NCI-H1417 treated with DMSO at 0.1 percent for 48 hours (cell line): ENCODE results near the gene ZNF488.

Experiments
- DNase-seq: peaks from one replicate; lab custom pipeline; 2025; lab: John Stamatoyannopoulos, UW

The ZNF488 gene

DNA sequence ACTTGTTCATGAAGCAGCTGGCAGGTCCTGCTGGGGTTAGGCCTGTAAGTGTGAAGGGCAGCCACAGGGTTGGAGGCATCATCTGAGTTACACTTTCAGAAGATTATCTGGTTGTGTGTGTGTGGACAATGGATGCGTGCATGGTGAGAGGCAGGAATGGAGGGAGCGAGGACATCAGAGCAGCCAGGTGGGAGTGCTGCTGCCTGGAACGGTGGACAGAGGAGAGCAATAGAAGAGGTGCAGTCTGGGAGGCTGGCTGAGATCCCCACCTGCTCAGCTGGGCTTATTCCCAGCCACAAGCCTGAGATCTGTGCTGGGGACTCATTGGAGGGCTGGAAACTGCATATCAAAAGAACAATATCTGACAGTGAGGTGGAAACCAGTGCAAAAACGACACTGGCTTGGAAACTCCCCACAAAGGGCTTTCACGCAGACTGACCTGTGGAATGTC, 17.9 kb downstream of the ZNF488 start:
- DNase-seq, result no peak

DNA sequence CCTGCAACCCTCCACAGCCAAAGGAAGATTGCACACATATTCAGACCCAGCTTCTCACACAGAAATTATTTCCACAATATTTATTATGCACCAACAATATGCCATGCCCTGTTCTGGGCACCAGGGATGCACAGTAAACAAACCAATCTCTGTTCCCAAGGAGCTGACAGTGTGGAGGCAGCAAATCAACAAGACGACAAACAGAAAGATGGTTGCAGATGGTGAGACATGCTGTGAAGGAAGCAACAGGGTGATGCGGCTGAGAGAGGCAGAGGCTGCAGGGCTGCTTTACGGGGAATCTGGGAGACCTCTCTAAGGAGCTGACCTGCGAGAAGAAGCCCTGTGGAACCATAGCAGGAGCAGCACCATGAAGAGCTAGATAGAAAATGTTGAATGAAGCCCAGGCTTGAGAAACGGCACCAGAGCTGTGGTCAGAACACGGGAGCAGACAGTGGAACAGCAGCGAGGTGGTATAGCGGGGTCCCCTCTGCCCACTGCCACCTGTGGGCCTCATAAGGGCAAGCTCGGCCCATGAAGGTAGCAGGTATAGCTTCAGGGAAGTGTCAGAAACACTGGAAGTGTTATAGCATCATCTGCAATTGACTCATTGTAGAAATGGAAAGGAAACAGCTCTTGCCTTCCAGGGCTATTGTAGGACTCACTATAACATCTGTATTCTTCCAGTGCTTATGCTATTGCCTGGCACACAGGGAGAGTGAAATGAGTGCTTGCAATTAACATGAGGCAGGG, 18.5 kb downstream of the ZNF488 start:
- no peak for DNase-seq

DNA sequence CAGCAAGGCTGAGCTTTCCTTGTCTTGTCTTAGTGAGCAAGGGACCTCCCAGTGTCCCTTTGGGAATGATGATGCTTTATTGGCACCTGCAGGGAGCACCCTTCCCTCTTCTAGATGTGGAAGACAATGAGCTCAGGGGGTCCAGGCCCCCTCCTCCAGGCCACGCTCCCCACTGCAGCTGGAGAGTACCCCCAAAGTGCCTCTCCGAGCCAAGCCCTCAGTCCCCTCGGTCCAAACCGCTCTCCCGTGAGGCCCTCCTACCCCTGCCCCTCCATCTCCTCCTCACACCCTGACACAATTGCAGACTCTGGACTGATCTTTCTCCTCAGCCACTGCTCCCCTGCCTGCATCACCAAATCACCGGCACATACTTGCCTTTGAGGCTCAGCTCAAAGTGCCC, 19.2 kb downstream of the ZNF488 start:
- no peak for DNase-seq

DNA sequence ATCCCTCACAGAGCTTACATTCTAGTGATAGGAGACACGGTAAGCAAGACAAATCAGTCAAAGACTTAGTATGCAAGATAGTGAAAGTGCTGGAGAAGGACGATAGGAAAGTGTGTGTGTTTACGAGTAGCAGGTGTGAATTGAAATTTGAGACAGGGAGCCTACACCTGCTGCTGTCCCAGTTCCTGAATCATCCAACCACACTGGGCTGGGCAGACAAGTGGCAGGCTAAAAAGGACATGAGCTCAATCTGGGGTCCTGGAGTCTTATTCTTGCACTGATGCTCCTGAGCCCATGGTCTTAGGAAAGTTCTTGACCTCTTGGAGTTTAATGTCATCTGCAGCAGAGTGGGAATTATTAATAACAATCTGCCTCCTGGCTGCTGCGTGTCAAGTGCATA, 19.7 kb downstream of the ZNF488 start:
- no peak for DNase-seq

DNA sequence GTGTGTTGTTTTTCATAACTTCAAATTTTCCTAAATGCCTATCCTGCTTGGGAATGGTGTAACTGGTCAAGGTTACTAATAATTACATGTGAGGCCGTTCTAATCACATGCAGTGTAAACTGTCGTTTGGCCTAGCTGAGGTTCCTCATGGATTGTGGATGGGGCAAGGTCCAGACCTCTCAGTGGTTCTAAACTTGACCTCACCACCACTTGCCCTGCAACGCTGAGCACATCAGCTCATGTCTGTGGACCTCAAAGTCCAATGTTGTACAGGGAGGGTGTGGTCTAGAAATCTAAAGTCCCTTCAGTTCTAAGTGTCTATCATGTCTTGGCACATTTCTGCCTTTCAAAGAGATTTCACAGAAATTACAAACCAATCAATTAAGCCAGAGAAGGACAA, 20.3 kb downstream of the ZNF488 start:
- no peak for DNase-seq

DNA sequence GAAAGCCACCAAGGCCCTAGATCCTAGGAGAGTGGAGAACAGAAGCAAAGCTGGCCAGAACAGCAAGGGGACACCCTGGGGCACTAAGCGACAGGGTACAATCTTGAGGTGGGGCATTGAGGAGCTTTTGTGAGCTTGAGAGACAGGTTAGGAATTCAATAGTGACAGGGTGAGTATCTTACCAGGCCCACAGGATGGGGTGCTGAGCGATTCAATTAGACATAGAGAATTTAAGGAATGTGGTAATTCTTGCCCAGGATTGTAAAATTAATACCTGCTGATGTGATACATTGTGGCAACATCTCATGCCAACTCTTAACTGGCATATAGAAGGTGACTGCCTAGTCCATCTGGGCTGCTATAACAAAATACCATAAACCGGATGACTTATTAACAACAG, 21.9 kb downstream of the ZNF488 start:
- no peak for DNase-seq

DNA sequence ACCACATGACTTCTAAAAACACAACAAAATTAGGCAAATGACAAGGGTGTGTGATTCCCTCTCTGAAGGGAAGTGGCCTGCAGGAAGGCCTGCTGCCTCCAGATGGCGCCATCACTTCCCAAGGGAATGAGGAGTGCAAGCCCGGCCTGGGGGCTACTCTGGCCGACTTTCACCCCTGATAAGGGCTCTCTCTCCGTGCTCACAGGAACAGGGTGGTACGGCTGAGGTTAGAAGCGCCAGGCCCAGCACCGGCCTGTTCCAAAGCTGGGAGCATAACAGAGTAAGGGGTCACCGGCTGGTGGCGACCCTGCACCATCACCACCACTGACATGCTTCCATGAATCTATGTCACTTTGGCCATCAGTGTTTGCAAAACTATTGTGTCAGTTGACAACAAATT, 22.8 kb downstream of the ZNF488 start:
- DNase-seq, result no peak

DNA sequence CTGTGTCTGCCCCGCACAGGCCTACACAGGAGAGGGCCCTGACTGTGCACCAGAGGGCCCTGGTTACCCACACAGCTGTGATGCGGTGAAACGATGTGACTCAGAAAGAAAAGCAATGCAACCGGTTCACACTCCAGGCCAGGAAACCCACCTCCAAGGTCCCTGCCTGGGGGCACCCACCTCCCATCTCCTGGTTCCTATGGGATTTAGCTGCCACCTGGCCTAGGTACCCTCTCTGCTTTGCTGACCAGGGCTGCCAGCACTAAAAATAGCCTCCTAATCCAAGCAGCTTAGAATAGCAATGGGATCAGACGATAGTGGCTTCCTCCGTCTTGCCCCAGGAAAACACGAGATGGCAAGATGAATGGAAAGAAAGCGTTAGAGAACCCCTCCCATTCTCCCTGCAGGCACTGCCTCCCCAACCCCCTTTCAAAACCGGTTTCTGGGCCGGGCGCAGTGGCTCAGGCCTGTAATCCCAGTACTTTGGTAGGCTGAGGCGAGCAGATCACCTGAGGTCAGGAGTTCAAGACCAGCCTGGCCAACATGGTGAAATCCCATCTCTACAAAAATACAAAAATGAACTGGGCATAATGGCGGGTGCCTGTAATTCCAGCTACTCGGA, 23.6 kb downstream of the ZNF488 start:
- no peak for DNase-seq

DNA sequence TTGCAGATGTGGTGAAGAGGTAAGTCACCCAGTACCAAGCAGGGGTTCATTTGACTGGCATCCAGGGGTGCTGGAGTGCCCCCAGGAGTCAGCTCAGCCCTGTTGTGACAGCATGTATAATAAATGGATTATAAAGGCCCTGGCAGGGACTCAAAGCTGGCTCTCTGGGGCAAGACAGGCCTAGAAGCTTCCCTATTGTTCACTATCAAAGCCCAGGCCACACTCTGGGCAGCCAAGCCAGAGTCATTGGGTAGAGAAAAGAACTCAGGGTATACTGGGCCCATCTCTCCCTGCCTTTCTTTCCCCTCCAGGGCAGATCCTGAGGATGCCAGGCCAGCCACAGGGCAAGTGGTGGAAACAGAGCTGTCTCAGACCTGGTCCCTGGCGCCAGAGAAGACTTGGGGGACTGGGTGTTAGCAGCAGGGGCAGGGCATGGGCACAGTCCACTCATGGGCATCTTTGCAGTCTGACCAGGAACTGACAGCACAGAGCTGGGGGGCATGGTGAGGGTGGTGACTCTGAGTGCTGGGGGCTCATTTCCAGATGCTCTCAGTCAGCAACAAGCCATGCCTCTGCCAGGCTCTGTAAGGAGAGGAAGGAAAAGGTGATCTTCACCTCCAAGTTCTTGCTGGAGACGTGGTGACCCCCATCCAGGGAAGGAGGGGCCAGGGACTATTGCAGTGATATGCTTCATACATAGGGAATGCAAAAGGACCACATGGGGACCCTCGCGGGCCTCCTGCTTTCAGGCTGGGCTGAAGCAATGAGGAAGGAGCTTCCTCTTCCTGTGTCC, 24.3 kb downstream of the ZNF488 start:
- DNase-seq, result no peak

DNA sequence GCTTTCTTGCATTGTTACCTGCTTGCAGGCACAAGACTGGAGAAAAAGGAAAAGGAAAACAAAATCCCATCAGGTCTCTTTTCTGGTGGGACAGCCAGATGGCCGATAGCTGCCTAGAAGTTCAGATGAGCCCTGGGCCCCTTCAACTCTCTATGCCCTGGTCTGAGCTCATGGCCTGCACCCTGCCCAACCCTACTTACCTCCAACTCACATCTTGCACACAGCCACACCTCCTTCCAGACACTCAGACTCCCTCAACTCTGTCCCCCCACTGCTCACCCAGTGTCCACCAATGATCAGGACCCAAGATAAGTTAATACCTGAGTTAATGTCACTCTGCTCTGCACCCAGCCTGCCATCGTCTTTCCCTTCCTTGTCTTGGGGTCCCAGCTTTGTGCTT, 25.0 kb downstream of the ZNF488 start:
- no peak for DNase-seq

DNA sequence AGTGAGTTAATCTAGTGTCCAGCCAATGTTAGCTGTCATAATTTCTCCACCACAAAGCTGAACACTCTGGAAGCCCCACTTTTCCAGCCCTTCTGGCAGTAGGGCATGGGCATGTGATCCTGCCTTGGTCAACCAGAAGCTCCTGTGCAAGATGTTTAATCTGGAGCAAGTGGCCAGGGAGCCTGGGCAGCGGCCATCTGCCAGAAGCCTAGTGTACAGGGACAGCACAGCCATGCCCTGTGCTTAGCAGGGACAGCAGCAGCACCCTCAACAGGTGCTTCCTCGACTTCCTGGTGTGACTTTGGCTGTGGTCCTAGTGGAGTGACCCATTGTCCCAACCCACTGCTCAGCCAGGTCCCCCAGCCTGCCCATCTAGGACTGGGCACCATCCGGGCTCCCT, 25.6 kb downstream of the ZNF488 start:
- DNase-seq, result no peak

DNA sequence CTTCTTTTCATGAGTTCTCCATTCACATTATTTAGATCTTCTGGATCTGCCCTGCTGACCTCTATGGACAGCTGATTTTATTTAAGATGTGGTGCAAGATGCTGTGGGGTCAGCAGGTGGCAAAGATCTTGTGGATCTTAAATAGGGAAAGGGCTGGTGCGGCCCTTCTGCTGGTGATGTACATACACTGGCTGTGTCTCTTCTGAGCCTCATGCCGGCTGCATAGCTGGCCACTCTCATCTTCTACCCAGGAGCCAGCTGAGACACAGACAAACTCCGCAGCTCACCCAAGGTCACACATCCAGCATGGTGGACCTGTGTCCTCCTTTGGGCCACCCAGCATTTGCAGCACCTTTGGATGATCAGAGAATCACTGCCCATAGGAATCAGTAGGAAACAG, 26.2 kb downstream of the ZNF488 start:
- DNase-seq, result no peak

DNA sequence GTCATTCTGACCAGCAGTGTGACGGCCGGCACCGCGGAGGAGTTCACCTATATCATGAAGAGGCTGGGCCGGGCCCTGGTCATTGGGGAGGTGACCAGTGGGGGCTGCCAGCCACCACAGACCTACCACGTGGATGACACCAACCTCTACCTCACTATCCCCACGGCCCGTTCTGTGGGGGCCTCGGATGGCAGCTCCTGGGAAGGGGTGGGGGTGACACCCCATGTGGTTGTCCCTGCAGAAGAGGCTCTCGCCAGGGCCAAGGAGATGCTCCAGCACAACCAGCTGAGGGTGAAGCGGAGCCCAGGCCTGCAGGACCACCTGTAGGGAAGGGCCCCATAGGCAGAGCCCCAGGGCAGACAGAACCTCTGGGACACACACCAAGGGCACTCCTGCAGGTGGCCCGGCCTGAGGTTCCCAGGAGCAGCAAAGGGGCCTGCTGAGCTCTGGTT, 26.9 kb downstream of the ZNF488 start:
- no peak for DNase-seq

DNA sequence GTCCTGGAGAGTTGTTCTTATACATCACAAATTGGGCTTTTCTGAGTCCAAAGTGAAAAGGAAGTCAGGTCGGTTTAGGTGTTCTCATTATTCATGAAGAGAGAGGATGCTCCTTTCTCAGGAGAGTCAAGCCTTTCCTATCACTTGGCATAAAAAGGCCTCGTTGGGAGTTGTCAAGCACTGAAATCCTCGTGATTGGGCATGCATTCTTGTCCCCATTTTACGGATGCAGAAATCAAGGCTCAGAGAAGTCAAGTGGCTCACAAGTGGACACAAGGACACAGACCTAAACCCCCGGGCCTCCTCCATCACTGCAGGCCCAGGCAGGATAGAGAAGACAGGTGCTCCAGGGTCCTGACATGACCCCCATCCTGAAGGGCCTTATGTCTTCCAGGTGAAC, 27.4 kb downstream of the ZNF488 start:
- DNase-seq, result no peak

DNA sequence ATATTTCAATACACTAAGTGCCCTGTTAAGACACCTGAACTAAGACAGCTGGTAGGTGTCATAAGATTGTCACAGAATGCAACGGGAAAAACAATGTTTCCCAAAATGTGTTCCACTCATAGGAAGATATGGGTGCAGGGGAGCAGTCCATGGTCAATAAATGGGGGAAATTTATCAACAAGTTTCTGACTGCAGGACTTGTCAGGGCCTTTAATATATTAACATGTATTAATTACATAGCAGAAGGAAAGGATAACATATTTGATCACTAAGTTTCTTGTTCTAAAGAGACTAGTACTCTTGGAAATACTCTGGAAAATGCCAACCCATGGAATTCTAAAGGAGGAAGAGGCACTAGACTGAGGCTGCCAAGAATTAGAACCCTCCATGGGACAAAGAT, 29.2 kb downstream of the ZNF488 start:
- DNase-seq, result no peak

DNA sequence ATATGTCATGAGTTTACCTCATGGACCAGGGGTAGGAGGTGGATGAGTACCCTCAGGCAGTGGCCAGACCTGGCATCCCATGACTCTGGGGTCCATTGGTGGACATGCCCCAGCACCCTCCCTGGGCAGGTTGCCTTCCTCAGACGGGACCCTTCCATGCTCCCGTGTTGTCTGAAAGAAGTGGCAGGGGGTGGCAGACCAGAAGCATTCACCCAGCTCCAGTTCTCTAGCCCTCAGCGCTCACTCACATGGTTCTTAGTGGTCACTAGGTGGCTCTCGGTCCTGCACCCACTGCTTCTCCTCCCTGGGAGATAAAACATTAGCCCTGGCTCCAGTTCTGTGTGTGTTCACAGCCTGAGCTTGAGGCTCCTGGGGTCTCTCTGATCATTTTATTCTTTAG, 29.9 kb downstream of the ZNF488 start:
- DNase-seq, result no peak

DNA sequence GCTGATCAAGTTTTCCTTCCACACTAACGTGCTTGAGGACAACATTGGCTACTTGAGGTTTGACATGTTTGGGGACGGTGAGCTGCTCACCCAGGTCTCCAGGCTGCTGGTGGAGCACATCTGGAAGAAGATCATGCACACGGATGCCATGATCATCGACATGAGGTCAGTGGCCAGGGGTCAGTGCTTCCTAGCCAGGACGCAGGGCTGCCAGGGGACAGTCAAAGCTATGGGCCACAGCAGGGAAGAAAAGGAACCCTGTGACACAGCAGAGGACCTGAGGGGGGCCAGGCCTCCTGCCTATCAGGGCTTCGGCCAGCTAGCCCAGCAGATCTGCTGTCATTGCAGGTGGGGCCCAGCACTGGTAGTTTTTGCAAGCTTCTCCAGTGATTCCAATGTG, 30.7 kb downstream of the ZNF488 start:
- no peak for DNase-seq

DNA sequence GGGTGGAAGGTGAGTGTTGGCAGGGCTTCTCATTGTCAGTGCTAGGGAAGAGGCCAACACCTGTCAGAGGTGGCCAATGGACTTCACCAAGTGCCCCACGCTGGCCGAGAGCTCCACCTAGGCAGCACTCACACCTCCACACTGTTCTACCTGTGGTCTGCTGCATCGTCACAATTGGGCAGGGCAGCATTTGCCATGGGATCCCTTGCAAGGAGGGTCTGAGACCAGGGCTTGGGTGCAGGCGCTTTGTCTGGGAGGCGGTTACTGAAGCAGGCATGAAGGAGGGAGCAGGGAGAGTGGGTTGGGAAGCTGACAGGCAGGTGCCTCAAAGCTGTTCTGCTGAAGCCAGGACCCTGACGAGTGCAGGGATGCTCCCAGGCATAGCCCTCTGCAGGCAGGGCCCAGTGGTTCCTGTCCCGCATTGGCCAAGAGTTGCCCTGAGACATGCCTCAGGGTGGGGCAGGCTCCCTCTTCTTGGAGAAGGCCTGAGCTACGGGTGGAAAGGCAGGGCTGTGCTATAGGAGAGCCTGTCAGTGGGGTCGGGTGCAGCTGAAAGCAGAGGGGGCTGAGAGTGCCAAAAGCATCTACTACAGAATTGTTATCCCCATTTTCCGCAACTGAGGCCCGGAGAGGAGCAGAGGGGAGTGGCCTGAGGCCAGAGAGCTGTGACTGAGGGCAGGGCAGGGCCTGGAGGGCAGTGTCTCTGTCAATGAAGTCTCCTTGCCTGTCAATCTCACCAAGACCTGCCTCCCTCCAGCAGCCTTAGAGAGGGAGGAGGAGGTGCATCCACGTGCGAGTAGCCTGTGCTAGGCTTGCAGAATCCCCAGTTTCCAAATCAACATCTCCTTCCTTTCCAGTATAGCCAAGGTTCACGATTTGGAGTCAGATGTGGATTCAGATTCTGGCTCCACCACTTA, 31.9 kb downstream of the ZNF488 start:
- no peak for DNase-seq

DNA sequence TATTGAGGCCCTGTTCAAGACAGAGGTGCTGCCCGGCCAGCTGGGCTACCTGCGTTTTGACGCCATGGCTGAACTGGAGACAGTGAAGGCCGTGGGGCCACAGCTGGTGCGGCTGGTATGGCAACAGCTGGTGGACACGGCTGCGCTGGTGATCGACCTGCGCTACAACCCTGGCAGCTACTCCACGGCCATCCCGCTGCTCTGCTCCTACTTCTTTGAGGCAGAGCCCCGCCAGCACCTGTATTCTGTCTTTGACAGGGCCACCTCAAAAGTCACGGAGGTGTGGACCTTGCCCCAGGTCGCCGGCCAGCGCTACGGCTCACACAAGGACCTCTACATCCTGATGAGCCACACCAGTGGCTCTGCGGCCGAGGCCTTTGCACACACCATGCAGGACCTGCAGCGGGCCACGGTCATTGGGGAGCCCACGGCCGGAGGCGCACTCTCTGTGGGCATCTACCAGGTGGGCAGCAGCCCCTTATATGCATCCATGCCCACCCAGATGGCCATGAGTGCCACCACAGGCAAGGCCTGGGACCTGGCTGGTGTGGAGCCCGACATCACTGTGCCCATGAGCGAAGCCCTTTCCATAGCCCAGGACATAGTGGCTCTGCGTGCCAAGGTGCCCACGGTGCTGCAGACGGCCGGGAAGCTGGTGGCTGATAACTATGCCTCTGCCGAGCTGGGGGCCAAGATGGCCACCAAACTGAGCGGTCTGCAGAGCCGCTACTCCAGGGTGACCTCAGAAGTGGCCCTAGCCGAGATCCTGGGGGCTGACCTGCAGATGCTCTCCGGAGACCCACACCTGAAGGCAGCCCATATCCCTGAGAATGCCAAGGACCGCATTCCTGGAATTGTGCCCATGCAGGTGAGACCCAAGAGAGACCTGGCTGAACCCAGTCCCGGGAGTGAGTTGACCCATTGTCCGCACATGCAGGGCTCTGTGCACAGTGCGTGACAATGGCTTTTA, 33.1 kb downstream of the ZNF488 start:
- no peak for DNase-seq

DNA sequence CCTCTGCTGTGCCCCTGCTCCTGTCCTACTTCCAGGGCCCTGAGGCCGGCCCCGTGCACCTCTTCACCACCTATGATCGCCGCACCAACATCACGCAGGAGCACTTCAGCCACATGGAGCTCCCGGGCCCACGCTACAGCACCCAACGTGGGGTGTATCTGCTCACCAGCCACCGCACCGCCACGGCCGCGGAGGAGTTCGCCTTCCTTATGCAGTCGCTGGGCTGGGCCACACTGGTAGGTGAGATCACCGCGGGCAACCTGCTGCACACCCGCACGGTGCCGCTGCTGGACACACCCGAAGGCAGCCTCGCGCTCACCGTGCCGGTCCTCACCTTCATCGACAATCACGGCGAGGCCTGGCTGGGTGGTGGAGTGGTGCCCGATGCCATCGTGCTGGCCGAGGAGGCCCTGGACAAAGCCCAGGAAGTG, 34.1 kb downstream of the ZNF488 start:
- no peak for DNase-seq

DNA sequence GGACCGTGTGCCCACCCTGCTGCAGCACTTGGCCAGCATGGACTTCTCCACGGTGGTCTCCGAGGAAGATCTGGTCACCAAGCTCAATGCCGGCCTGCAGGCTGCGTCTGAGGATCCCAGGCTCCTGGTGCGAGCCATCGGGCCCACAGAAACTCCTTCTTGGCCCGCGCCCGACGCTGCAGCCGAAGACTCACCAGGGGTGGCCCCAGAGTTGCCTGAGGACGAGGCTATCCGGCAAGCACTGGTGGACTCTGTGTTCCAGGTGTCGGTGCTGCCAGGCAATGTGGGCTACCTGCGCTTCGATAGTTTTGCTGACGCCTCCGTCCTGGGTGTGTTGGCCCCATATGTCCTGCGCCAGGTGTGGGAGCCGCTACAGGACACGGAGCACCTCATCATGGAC, 34.6 kb downstream of the ZNF488 start:
- no peak for DNase-seq
